Left ventricle myocardium inferior (tissue), 1 donor: ENCODE data around the gene NSMF. TPM values are rescaled to one million over a fixed set of nuclear protein-coding genes. Genes with fewer than 3 reads are reported as not detected.

Experiments used
- DNase-seq: peaks from one replicate; pipeline ENCODE4 v3.0.0-alpha.2; 2020
- H3K27ac ChIP-seq: fragments of 200-600 bp; replicated peaks from 2 replicates; pipeline ENCODE4 v1.8.0; 2021
- H3K27me3 ChIP-seq: fragments of 200-600 bp; 2 replicates; pipeline ENCODE4 v1.8.0; 2021; ENCODE audit warnings: low read depth
- H3K36me3 ChIP-seq: fragments of 200-600 bp; 2 replicates; pipeline ENCODE4 v1.8.0; 2021
- H3K4me1 ChIP-seq: fragments of 200-600 bp; 2 replicates; pipeline ENCODE4 v1.8.0; 2021
- H3K4me3 ChIP-seq: fragments of 200-600 bp; 2 replicates; pipeline ENCODE4 v1.8.0; 2021; ENCODE audit warnings: mild to moderate bottlenecking, moderate library complexity
- H3K9me3 ChIP-seq: fragments of 200-600 bp; replicated peaks from 2 replicates; pipeline ENCODE4 v1.8.0; 2021
- CTCF ChIP-seq: fragments of 200-600 bp; IDR thresholded peaks from 2 replicates; pipeline ENCODE4 v1.8.0; 2021; ENCODE audit warnings: antibody characterized with exemption, mild to moderate bottlenecking, borderline replicate concordance
- intact Hi-C: fragments of 100-400 bp; cut with micrococcal nuclease; formaldehyde crosslinking; loops from one replicate; pipeline ENCODE4 v1.11.0; 2022
- total RNA-seq: library from RNA; stranded (reverse); fragmentation: NEBNext Ultra II Directional; extraction: Animal tissue kit (Norgen Biotek cat#: 25700); gene quantifications from one replicate; pipeline ENCODE4 v1.2.1, GENCODE V29; 2021
- donor health status: DM: no; HTN: yes; CAD: no; lungs with severe emphysema.

NSMF gene
- total RNA-seq, 1 donor from 2014 or later: 9.8 TPM

- no peak for DNase-seq
- Histone ChIP-seq H3K4me1 (peaks cover 42% of the 10 kb centered on the region), H3K27ac (peak overlapping the region; percentile 82), H3K36me3 (peaks cover 7% of the 10 kb centered on the region), H3K9me3 (no peaks in the 10 kb centered on the region), H3K4me3 (peak overlapping the region; percentile 81), H3K27me3 (no peaks in the 10 kb centered on the region)
- intact Hi-C loops: no loop called here
- no peak for TF ChIP-seq CTCF
Measured at GRCh38 chr9:137458194-137459151, 661 bp downstream of the NSMF start.

- Histone ChIP-seq H3K36me3 (peaks cover 9% of the 10 kb centered on the region), H3K27me3 (no peaks in the 10 kb centered on the region), H3K4me1 (peaks cover 44% of the 10 kb centered on the region), H3K27ac (no peak overlapping the region), H3K4me3 (peak overlapping the region; percentile 81), H3K9me3 (no peaks in the 10 kb centered on the region)
- TF ChIP-seq CTCF: no peak
- intact Hi-C loops: no loop called here
- no peak for DNase-seq
Measured at GRCh38 chr9:137457406-137458193, 1.5 kb downstream of the NSMF start.

- Histone ChIP-seq H3K27ac (no peak overlapping the region), H3K4me3 (no peak overlapping the region), H3K36me3 (peaks cover 13% of the 10 kb centered on the region), H3K27me3 (no peaks in the 10 kb centered on the region), H3K9me3 (no peaks in the 10 kb centered on the region), H3K4me1 (peaks cover 44% of the 10 kb centered on the region)
- intact Hi-C loops: no loop called here
- DNase-seq: no peak
- no peak for TF ChIP-seq CTCF
Measured at GRCh38 chr9:137456864-137457405, 2.2 kb downstream of the NSMF start.

- Histone ChIP-seq H3K36me3 (peaks cover 13% of the 10 kb centered on the region), H3K4me3 (no peak overlapping the region), H3K27me3 (no peaks in the 10 kb centered on the region), H3K27ac (no peak overlapping the region), H3K4me1 (peaks cover 44% of the 10 kb centered on the region), H3K9me3 (no peaks in the 10 kb centered on the region)
- no peak for DNase-seq
- no peak for TF ChIP-seq CTCF
- intact Hi-C loops: no loop called here
Measured at GRCh38 chr9:137456061-137456863, 2.9 kb downstream of the NSMF start.
